ENCODE data around the gene STOX2. TPM values are rescaled to one million over a fixed set of nuclear protein-coding genes. Genes with fewer than 3 reads are reported as not detected.

Gene STOX2
- total and polyA plus RNA-seq, 2 donors (not counting 3 experiments of a cell fraction or from before 2014, with no cell fraction given): 0.03 to 0.24 TPM

- H3K79me2 ChIP-seq (ENCODE audit: control insufficient read depth, insufficient read depth, low read length): no peaks in the 10 kb centered on the region
- H3K4me2 ChIP-seq (ENCODE audit: insufficient read depth, low read length): no peak overlapping the region
- no peak overlapping the region for H3K9ac ChIP-seq (replicated peaks; ENCODE audit: extremely low read depth, insufficient read depth, low read length)
- intact Hi-C loops (cut with micrococcal nuclease): no loop called here
- no peaks in the 10 kb centered on the region for H3K9me1 ChIP-seq (replicated peaks; ENCODE audit: control insufficient read depth, extremely low read depth, insufficient read depth, low read length)
- CTCF ChIA-PET: no interaction called here
- DNase-seq (ENCODE audit: low read depth, low spot score): no peak
- H3K4me3 ChIP-seq (replicated peaks in 1 of 3; ENCODE audit: insufficient read depth in 1 of 3, low read depth in 1 of 3, low read length in 3 of 3): no peak overlapping the region
- no peak overlapping the region for H3K27ac ChIP-seq (ENCODE audit: insufficient read depth, low read depth, low read length)
- BruUV-seq (replicated peaks): no TSS peak
- H2AFZ ChIP-seq (ENCODE audit: low read depth, low read length): no peak overlapping the region
- H3K36me3 ChIP-seq (ENCODE audit: control insufficient read depth in 2 of 2, extremely low read depth in 1 of 2, insufficient read depth in 2 of 2, low read length in 2 of 2): no peaks in the 10 kb centered on the region
- no peaks in the 10 kb centered on the region for H4K20me1 ChIP-seq (replicated peaks; ENCODE audit: control insufficient read depth, extremely low read depth, insufficient read depth, low read length)
- POLR2A ChIA-PET: no interaction called here
- H3K9me3 ChIP-seq (replicated peaks; ENCODE audit: control insufficient read depth, insufficient read depth, low read length): no peaks in the 10 kb centered on the region
- no peaks in the 10 kb centered on the region for H3K4me1 ChIP-seq (ENCODE audit: control insufficient read depth, extremely low read depth, insufficient read depth, low read length)
- TF ChIP-seq JUN (IDR thresholded peaks at IDR 0.05; ENCODE audit: borderline replicate concordance, insufficient read depth, insufficient read length, low read depth) (no peak), GATA2 (IDR thresholded peaks at IDR 0.05; ENCODE audit: insufficient read depth, insufficient read length, low read depth, low read length) (no peak), MYC (IDR thresholded peaks at IDR 0.05; ENCODE audit: low read depth, low read length) (no peak), EZH2 (IDR thresholded peaks at IDR 0.05; ENCODE audit: borderline replicate concordance, low read depth, low read length, severe bottlenecking) (no peak), POLR2A (IDR thresholded peaks at IDR 0.05; ENCODE audit: low read depth, low read length) (no peak), POLR2AphosphoS5 (IDR thresholded peaks at IDR 0.05; ENCODE audit: insufficient read depth, low read depth, low read length) (no peak), FOS (IDR thresholded peaks at IDR 0.05; ENCODE audit: borderline replicate concordance, insufficient read depth, low read length) (no peak)
- TF ChIP-seq, protein P1, sequence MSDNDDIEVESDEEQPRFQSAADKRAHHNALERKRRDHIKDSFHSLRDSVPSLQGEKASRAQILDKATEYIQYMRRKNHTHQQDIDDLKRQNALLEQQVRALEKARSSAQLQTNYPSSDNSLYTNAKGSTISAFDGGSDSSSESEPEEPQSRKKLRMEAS (IDR thresholded peaks at IDR 0.05; ENCODE audit: insufficient read depth, insufficient read length): no peak
- TF ChIP-seq, protein P2, sequence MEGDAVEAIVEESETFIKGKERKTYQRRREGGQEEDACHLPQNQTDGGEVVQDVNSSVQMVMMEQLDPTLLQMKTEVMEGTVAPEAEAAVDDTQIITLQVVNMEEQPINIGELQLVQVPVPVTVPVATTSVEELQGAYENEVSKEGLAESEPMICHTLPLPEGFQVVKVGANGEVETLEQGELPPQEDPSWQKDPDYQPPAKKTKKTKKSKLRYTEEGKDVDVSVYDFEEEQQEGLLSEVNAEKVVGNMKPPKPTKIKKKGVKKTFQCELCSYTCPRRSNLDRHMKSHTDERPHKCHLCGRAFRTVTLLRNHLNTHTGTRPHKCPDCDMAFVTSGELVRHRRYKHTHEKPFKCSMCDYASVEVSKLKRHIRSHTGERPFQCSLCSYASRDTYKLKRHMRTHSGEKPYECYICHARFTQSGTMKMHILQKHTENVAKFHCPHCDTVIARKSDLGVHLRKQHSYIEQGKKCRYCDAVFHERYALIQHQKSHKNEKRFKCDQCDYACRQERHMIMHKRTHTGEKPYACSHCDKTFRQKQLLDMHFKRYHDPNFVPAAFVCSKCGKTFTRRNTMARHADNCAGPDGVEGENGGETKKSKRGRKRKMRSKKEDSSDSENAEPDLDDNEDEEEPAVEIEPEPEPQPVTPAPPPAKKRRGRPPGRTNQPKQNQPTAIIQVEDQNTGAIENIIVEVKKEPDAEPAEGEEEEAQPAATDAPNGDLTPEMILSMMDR (IDR thresholded peaks at IDR 0.05; ENCODE audit: extremely low read depth in 1 of 2, insufficient read depth in 1 of 2, low read depth in 1 of 2, low read length in 2 of 2): no peak
- no peaks in the 10 kb centered on the region for H3K27me3 ChIP-seq (ENCODE audit: control insufficient read depth in 2 of 2, insufficient read depth in 2 of 2, low read length in 2 of 2)
- no peak for FAIRE-seq
- dilution Hi-C loops (cut with MboI; ENCODE audit: extremely low pct_ligation_motif_present, low sequenced_read_pairs): no loop called here
Measured at GRCh38 chr4:183935355-183936005, 30.4 kb downstream of the STOX2 start.
